ENCODE data around the gene TP53INP2. TPM values are rescaled to one million over a fixed set of nuclear protein-coding genes. Genes with fewer than 3 reads are reported as not detected.

Gene TP53INP2
- total RNA-seq, 1 donor from 2014 or later: 4.0 TPM

GRCh38 chr20:34750484-34750883, 46.3 kb downstream of the TP53INP2 start:
- Mint-ChIP-seq H3K27me3 (no peaks in the 10 kb centered on the region), H3K27ac (no peak overlapping the region), H3K9me3 (no peaks in the 10 kb centered on the region), H3K4me1 (peaks cover 2% of the 10 kb centered on the region), H3K4me3 (no peak overlapping the region), H3K36me3 (ENCODE audit: low read depth) (peaks cover 68% of the 10 kb centered on the region)
- no peak for TF ChIP-seq CTCF (IDR thresholded peaks at IDR 0.05)
- intact Hi-C loops (cut with micrococcal nuclease): no loop called here
- POLR2A ChIA-PET: no interaction called here
- CTCF ChIA-PET: no interaction called here
- no peak for ATAC-seq (ENCODE audit: low read depth)
- DNase-seq: no peak

- no peaks in the 10 kb centered on the region for H3K9me3 Mint-ChIP-seq
Measured at GRCh38 chr20:34751453-34751852, 47.3 kb downstream of the TP53INP2 start.

GRCh38 chr20:34753706-34754461, 49.7 kb downstream of the TP53INP2 start:
- CTCF ChIA-PET: interaction anchor here (1.3 to 3.0 kb wide), 2 partner anchors 13 to 16 kb away, joined by 4 to 7 read pairs; no protein-coding TSS in a partner anchor
- TF ChIP-seq CTCF (IDR thresholded peaks at IDR 0.05): no peak
- Mint-ChIP-seq H3K4me1 (peaks cover 2% of the 10 kb centered on the region), H3K36me3 (ENCODE audit: low read depth) (peaks cover 72% of the 10 kb centered on the region), H3K27ac (no peak overlapping the region), H3K27me3 (no peaks in the 10 kb centered on the region), H3K9me3 (no peaks in the 10 kb centered on the region), H3K4me3 (no peak overlapping the region)
- POLR2A ChIA-PET: no interaction called here
- DNase-seq (no peak), ATAC-seq (ENCODE audit: low read depth) (no peak)
- intact Hi-C loops (cut with micrococcal nuclease): no loop called here

More at GRCh38 chr20:34751453-34751852, 47.3 kb downstream of the TP53INP2 start:
- peaks cover 63% of the 10 kb centered on the region for H3K36me3 Mint-ChIP-seq (ENCODE audit: low read depth)
- H3K27me3 Mint-ChIP-seq: no peaks in the 10 kb centered on the region
- CTCF ChIA-PET: interaction anchor here (0.8 kb wide), 1 partner anchor 13 kb away, joined by 3 read pairs; no protein-coding TSS in a partner anchor
- POLR2A ChIA-PET: no interaction called here
- no peak for TF ChIP-seq CTCF (IDR thresholded peaks at IDR 0.05)
- no peak overlapping the region for H3K27ac Mint-ChIP-seq
- DNase-seq (no peak), ATAC-seq (ENCODE audit: low read depth) (no peak)
- H3K4me1 Mint-ChIP-seq: peaks cover 2% of the 10 kb centered on the region
- intact Hi-C loops (cut with micrococcal nuclease): no loop called here
- no peak overlapping the region for H3K4me3 Mint-ChIP-seq

- no peaks in the 10 kb centered on the region for H3K27me3 Mint-ChIP-seq
- DNase-seq: no peak
- H3K4me1 Mint-ChIP-seq: peaks cover 2% of the 10 kb centered on the region
- no peak for ATAC-seq (ENCODE audit: low read depth)
- ChIA-PET CTCF (interaction anchor here (1.3 to 3.0 kb wide), 2 partner anchors 12 to 15 kb away, joined by 4 to 7 read pairs; no protein-coding TSS in a partner anchor), POLR2A (no interaction called here)
- intact Hi-C loops (cut with micrococcal nuclease): no loop called here
- no peak overlapping the region for H3K27ac Mint-ChIP-seq
- peaks cover 70% of the 10 kb centered on the region for H3K36me3 Mint-ChIP-seq (ENCODE audit: low read depth)
- H3K9me3 Mint-ChIP-seq: no peaks in the 10 kb centered on the region
- no peak for TF ChIP-seq CTCF (IDR thresholded peaks at IDR 0.05)
- H3K4me3 Mint-ChIP-seq: no peak overlapping the region
Measured at GRCh38 chr20:34754611-34755010, 50.5 kb downstream of the TP53INP2 start.

GRCh38 chr20:34755367-34755766, 51.2 kb downstream of the TP53INP2 start:
- H3K9me3 Mint-ChIP-seq: no peaks in the 10 kb centered on the region
- ATAC-seq (ENCODE audit: low read depth): peak; percentile 25
- DNase-seq: no peak
- no peak overlapping the region for H3K4me3 Mint-ChIP-seq
- intact Hi-C loops (cut with micrococcal nuclease): no loop called here
- H3K27me3 Mint-ChIP-seq: no peaks in the 10 kb centered on the region
- H3K36me3 Mint-ChIP-seq (ENCODE audit: low read depth): peaks cover 68% of the 10 kb centered on the region
- TF ChIP-seq CTCF (IDR thresholded peaks at IDR 0.05): no peak
- peaks cover 2% of the 10 kb centered on the region for H3K4me1 Mint-ChIP-seq
- no peak overlapping the region for H3K27ac Mint-ChIP-seq
- POLR2A ChIA-PET: no interaction called here
- CTCF ChIA-PET: interaction anchor here (1.5 to 3.0 kb wide), 2 partner anchors 14 to 443 kb away, joined by 3 to 7 read pairs; no protein-coding TSS in a partner anchor
